ENCODE results near the gene DDX50.

- TF ChIP-seq EZH2 (IDR thresholded peaks at IDR 0.05; ENCODE audit: insufficient read depth, poor library complexity, severe bottlenecking) = no peak
- no peak for TF ChIP-seq EZH2phosphoT487 (IDR thresholded peaks at IDR 0.05; ENCODE audit: insufficient read depth, low read depth)
Observed at GRCh38 chr10:68902382-68902781, 1.3 kb downstream of the DDX50 start.
